ENCODE results near the gene FXN.
"Not testable (repeated sequence)": the region's sequence is repeated elsewhere in the genome, so short reads cannot be mapped to it uniquely, and the experiment has no call there.

Gene FXN

DNA sequence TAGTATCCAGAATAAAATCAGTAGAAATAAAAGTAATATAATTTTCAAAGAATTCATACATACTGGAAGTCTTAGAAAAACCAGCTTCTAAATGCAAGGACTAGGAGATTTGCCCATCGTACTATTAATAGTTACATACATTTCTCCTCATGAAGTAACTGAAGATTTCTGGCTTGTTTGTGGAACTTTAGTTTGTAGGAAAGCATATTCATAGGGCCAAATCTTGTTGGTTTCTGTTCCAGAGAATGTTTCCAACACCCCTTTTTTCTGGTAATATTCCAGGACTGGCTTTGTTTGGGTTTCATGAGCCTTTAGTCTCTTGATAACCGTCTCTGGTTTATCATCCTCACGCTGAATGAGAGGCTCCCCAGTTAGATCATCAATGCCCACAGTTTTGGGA, 72.2 kb downstream of the FXN start:
- no peak for DNase-seq

DNA sequence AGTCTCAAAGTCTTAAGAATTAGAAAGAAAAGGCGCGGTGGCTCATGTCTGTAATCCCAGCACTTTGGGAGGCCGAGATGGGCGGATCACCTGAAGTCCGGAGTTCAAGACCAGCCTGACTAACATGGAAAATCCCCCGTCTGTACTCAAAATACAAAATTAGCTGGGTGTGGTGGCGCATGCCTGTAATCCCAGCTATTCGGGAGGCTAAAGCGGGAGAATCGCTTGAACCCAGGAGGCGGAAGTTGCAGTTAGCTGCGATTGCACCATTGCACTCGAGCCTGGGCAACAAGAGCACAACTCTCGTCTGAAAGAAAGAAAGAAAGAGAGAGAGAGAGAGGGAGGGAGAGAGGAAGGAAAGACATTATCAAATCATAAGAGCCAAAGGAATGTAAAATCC, 73.2 kb downstream of the FXN start:
- DNase-seq = not testable (repeated sequence)

DNA sequence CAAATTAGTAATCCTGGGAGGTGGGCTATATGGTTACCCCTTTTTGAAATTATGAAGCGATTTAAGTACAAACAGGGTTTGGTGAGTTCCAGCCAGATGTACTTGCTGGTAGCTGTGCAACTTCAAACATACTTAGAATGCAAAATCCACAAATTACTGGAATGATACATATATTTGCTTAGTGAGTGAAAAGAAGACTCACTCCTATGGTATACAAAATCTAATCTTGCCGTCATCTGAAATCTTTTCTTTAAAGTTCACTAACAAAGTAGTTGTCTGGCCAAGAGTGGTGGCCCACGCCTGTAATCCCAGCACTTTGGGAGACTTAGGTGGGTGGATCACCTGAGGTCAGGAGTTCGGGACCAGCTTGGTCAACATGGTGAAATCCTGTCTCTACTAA, 73.6 kb downstream of the FXN start:
- no peak for DNase-seq

DNA sequence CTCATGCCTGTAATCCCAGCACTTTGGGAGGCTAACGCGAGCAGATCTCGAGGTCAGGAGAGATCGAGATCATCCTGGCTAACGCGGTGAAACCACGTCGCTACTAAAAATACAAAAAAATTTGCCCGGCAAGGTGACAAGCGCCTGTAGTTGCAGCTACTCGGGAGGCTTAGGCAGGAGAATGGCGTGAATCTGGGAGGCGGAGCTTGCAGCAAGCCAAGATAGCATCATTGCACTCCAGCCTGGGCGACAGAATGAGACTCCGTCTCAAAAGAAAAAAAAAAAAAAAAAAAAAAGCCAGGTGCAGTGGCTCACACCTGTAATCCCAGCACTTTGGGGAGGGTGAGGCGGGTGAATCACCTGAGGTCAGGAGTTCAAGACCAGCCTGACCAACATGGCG, 77.1 kb downstream of the FXN start:
- not testable (repeated sequence) for DNase-seq

DNA sequence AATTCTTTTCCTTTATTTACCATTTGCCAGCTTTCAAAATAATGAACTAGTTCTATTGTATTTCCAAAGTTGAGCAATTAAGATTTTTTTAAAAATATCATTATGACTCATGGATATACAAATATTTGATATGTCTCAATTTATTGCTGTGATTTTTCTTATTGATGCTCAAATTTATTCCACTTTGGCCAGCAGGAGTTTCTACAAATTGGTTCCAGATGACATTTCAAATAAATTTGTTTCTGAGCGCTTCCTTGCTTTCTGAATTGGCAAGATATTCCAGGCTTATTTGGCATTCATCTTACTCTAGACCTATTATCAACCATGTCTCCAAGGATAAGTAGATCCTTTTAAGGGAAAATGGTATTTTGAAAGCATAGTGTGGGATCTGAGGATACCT, 80.1 kb downstream of the FXN start:
- DNase-seq = no peak

DNA sequence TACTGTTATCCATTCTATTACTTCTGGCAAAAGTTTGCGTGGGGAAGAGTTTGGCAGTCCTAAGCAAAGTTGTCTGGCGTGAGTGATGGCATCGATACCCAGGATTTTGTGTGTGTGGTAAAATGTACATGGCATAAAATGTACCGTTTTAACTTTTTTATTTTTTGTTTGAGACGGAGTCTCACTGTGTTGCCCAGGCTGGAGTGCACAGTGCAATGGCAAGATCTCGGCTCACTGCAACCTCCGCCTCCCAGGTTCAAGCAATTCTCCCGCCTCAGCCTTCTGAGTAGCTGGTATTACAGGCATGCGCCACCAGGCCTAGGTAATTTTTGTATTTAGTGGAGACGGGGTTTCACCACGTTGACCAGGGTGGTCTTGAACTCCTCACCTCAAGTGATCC, 83.1 kb downstream of the FXN start:
- DNase-seq = no peak

DNA sequence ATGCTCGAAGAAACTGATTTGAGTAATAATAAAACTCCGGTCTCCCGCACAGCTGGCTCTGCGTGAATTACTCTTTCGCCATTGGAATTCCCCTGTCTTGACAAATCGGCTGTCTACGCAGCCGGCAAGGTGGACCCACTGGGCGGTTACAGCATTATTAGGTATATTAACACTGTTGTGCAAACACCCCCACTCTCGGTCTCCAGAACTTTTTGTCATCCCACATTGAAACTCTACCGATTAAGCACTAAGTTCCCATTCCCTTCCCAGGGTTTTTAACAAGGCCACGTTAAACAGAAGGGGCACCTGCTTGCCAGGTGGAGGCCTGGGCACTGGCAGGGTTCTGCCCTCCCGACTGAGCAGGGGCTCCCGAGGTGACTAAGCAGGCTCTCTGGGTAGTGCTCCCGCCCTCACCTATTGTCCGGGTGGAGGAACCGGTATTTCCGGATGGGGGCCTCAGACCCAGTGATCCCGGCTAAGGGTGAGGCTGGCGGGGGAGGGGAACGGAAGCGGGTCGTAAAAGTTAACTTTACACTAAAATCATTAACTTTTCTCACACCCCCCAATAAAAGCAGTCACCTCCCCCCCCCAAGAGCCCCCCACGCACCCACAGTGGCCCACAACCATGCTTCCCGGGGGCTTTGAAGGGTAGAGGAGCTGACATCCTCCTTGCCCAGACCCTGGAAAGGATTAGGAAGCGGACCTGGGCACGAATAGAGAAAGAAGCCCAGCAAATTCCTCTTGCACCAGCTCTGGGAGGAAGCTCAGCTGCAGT, 85.0 kb downstream of the FXN start:
- DNase-seq = no peak

DNA sequence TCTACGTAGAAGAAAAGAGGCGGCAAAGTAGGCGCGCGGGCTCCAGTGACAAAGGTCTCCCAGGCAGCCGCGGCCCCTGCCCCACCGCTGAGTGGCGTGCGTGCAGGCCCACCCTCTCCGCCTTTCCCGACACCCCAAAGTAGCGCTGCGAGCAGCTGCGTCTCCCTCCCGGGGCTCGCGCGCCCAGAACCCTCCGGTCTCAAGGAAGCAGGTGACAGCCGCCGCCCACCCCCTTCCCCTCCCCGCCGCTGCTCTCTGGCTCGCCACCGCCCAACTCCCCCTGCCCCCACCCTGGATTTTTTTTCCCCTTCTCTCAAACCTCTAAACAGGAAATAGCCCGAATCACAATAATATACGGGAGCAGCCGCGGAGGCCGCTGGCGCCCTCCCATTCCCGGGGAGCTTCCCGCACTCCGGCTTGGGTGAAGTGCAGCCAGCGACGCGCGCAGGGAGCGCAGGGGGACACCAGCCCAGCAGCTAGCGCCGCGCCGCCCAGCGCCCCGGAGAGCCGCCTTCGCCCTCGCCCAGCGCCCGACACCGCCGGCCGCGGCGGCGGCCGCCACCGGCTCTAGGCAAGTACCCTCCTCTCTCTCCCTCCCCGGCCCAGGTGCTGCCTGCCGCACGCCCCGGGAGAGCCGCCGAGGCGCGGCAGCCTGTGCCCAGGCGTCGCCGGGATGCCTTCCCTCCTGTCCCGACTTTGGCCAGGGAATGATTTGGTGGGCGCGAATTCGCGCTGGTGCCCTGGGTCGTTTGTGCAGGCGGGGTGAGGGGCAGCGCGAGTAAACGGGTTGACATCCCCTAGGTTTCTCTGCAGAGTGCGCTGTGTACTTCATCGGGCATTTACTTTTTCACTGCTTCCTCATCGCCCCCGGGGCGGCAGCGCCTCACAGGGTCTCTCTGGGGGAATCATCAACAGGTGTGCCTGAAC, 85.9 kb downstream of the FXN start:
- DNase-seq = peak; percentile 18

DNA sequence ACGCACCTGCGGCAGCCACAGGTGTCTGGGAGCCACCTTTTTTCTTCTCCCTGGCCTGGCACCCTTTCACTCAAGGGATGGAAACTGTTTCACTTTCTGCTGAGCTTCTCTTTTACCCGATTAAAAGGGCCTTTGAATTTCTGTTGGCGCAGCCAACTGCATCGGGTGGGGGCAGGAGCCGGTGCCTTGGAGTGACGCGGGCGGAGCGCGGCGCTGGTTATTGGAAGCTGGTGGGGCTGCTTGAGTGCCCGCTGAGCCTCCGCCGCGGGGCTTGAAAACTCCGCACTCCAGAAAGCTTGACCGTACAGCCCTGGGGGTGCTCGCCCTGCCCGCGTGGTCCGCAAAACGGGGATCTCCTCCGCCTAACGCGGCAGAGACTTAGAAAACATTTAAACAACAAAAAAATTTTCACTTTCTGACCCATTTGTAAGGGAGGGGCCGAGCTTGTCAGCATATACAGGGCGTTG, 86.6 kb downstream of the FXN start:
- peak; percentile 20 for DNase-seq

DNA sequence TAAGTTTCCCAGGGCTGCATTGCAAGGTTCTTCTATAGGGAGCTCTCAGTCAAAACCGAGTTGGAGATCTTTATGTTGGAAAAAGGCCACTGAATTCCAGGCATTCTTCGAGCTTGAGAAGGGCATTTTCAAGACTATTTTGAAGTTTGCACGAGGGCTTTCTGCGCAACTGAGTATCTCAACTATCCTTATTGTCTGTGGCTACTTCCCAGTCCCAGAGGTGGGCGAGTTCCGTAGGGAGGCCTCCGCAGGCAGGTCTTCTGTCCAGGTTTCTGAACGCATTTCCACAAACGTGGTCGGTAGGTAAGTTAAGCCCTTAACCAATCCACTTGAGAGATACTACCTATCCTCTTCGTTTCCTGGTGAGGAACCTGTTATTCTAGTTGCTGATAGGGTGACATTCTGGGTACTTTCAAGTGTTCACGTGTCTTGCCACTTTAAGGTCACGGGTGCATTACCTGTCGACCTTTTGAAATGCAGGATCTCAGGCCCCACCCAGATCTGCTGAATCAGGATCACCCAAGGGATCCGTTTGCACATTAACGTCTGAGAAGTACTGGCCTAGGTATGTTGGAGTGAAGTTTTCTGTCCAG, 87.1 kb downstream of the FXN start:
- DNase-seq = no peak

DNA sequence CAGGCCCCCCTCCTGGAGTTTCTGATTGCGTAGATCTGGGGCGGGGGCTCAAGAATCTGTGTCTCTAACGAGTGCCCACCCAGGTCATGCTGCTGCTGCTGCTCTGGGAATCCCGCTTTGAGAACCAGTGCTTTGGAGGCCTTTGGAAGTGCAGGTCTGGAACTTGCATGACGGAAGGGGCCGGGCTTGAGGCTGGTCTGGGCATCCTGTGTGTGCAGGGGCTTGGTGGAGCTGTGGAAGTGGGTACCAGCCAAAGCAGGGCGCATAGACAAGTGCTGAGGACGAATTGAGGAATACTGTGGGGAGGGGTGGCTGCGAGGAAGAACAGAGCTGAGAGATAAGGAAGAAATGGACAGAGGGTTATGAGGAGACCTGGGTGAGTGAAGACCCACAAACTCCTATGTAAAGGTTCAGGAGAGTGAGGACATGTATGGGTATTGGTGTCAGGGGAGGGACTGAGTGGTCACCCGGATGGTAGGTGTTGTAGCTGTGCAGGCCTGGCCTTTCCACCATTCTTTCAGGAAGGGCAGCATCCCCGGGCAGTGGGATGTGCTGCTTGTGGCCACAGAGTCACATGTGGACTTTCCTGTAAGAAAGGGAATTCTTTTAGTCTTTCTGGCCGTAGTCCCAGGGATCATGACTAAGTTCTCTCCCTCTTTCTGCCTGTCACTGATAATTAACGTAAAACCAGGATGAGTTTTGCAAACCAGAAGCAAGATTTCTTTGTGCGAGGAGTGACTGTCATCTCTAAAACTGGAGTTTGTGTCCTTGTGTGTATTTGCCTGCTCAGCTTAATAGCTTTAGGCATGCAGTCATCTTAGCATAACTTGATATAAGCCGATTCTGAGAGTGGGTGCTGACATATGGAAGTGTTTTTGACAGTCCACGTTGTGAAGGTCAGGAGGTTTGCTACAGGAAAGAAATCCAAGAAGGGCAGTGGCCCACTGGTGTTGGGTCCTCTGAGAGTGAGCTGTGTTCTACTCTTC, 95.2 kb downstream of the FXN start:
- no peak for DNase-seq

DNA sequence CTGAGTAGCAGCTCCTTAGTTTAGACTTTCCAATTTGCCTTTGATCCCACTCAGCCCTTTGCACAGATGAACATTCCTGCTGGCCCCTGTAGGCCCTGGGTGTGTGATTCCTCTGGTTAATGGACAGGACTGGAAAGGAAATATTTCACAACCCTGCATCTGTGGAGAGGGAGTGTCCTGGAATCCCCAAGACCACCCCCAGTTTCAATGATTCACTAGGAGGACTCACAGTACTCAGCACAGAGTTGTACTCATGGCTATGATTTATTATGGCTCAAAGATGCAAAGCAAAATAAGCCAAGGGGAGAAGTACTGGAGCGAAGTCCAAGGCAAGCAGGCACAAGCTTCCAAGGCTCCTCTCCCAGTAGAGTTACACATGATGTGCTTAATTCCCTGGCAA, 96.1 kb downstream of the FXN start:
- no peak for DNase-seq

DNA sequence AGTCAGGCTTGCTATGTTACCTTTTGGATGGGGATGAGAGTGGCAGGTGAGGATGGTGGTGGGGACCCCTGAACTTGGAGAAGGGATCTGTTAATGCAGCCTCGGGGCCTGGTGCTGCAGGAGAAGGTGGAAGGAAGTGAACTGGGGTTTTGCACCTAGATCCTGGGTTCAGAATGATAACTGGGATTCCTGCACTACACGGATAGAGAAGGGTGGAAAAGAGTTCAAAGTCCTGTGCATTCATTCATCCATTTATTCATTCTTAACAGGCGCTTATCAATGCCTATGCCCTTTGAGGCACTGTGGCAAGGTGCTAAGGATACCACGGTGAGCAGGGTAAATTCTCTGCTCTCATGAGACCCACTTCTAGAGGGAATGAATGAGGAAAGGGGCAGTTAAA, 96.8 kb downstream of the FXN start:
- DNase-seq = no peak

DNA sequence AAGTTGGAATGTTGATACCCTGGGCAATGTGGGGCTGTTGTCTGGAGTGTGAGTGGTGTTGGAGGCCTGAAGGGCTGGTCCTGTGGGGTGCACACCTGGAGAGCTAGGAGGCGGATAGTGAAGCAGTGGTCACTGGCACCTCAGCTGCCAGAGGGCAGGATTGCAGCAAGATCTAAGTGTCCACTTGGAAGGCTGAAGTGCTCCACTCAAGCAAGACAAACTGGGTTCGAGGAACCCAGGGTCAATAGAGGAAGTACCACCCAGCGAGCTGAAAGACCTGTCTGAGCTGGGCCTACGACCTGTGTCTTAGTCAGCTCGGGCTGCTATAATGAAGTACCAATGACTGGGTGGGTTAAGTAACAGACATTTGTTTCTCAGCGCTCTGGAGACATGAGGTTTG, 98.9 kb downstream of the FXN start:
- DNase-seq = no peak

DNA sequence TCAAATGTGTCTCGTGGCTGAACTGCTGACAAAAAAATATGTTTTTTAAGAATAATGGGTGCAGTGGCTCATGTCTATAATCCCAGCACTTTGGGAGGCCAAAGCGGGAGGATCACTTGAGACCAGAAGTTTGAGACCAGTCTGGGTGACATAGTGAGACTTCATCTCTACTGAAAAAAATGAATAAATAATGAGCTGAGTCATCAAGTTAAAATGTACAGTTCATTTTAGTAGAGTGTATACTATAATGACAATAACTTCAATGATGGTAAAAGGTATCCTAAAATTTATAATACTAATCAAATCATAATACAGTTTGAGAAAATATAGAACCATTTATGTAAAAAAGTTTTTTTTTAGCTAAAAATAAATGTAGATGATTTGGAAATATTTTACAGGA, 100.6 kb downstream of the FXN start:
- DNase-seq = no peak

DNA sequence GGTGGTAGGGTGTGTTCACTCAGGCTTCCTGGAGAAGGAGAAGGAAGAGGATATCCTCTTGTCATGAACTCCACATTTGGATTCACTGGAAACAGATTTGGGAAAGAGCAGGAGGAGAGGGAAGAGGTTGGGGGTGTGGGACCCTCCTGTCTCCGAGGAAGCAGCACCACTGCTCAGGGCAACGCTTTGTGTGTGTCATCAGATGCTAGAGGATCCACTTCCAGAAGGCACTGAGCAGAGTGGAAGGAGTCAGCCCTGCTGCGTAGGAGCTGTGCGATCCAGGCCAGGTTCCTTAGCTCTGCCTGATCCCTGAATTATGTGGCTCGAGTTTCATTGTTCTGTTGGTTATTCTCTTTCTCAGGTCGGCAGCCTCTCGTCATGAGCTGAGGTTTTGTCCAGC, 101.2 kb downstream of the FXN start:
- no peak for DNase-seq

DNA sequence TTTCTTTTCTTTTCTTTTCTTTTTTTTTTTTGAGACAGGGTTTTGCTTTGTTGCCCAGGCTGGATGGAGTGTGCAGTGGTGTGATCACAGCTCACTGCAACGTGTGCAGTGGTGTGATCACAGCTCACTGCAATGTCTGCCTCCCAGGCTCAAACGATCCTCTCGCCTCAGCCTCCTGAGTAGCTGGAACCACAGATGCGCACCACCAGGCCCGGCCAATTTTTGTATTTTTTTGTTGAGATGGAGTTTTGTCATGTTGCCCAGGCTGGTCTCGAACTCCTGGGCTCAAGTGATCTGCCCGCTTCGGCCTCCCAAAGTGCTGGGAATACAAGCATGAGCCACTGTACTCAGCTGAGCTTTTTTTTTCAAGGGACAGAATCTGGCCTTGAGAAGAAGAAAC, 101.8 kb downstream of the FXN start:
- no peak for DNase-seq

DNA sequence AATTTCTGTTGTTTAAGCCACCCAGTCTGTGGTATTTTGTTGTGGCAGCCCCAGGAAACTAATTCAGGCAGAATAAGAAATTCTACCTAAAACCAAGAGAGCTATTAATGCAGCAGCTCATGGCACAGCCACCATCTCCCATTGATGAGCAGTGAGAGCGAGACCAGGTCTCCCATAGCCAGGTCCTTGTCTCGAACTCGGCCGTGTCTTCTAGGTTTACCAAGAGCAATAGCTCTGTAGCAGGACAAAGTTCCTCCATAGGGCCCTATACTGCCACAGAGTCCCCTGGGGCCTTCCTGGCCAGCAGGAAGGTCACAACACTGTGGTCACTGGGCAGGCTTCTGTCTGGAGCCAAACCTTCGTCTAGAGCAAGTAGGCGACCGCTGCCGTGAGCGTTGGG, 104.0 kb downstream of the FXN start:
- no peak for DNase-seq

DNA sequence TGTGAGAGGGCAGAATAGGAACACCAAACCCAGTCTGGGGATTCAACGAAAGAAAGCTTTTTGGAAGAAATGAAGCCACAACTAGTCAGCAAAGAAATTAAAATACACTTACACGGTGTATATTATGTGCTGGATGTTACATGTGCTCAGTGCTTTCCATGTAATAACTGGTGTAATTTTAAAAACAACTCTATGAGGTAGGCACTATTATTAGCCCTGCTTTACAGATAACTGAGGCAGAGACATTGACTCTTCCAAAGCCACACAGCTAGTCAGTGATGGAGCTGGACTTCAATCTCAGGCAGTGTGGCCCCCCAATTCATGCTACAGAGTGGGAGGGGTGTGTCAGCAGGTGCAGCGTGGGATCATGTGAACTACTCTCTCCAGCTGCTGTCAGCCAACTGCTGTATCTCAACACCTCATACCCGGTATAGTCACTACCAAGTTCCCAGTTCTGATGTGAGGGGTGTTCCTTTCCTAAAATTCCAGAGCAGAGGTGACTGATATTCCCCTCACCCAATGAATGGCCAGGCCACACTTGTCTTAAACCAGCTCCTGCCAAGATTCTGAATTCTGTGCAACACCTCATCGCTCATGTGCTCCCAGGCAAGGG, 104.7 kb downstream of the FXN start:
- no peak for DNase-seq

DNA sequence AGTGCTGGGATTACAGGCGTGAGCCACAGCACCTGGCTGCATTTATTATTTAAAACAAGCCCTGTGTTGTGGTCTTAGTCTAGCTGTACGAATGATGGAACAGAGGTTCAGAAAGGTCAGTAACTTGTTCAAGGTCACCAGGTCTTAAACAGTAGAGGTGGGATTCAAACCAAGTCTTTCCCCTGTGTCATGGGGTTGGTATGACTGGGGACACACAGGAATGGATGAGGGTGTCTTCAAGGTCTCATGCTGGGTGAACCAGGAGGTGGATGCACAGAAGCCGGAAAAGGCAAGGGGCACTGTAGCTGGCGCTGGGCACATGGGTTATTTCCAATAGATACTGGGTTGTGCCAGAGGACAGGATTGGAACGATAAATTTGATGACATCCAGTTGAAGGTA, 106.3 kb downstream of the FXN start:
- DNase-seq = no peak

DNA sequence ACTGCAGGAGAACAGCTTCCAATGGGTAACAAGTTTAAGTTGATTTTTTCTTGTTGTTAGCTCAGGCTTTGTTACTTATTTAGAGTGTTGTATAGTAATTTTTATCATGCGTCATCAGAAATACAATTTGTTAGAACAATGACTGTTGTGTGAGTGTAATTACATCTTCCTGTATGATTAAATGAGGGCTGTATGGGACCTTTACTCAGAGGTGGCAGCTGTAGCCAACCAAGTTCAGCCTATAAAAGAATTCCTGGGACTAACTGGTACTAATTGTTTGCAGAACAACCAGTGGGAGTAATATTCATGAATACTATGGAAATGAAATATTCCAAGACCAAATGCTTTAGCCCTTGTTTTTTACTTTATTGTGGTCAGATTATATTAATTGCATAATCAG, 107.7 kb downstream of the FXN start:
- no peak for DNase-seq

DNA sequence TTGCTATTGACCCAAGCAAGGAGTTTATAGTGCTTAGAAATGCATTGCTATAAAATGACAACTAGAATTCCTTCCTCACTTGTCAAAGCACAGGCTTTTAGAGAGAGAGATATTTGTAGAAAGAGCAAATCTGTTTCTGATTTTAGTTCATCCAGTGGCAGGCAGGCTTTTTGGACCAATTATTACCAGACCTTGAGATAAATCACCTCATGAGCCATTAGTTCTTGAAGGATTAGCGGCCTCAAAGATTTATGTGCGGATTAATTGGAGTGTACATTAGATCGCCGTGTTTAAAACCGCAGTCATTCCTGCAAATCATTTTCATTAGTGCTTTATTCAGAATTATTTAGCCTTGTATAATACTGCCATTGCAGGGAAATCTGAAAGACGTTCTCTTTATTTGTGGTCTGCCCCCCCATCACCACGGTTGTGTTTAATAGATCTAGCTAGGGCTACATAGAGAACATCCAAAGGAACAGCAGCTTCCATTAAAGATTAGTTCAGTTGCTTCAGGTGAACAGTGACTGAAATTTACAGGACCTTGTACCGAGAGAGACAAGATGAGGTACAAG, 109.7 kb downstream of the FXN start:
- no peak for DNase-seq

Data from activated CD8-positive, alpha-beta memory T cell treated with anti-CD3 and anti-CD28 coated beads, Interleukin-2, amount 50 U/mL, for 4 hours (primary cell).